A549 treated with AZD9567 at 1 μM for 4 hours (cell line): Measurements from ENCODE around the gene FADS2. TPM values are rescaled to one million over a fixed set of nuclear protein-coding genes. Genes with fewer than 3 reads are reported as not detected.

Source experiments
- total RNA-seq: library from RNA; stranded (reverse); fragments of 200-300 nt; extraction: Qiagen RNA extraction; gene quantifications from 5 replicates; pipeline ENCODE4 v1.2.3, GENCODE V29; 2022; ENCODE audit not compliant: insufficient read depth

FADS2 gene
- 360 to 457 TPM (median 388 TPM) in 5 replicates for total RNA-seq

GRCh38 chr11:61827571-61828378, at the start of gene FADS2:
TSS of gene FADS2 (plus strand) at chr11:61828300. CDS start at chr11:61828391, 91 bp downstream.

GRCh38 chr11:61792310-61793082, 35.6 kb upstream of the FADS2 start, which contains the start of the genes FEN1 and TMEM258:
TSS of gene FEN1 (plus strand) at chr11:61792911. CDS start at chr11:61795362, 2,451 bp downstream.
TSS of gene TMEM258 (minus strand) at chr11:61792599. CDS start at chr11:61792558, 41 bp downstream.

GRCh38 chr11:61816736-61817455, 11.2 kb upstream of the FADS2 start, which contains the start of gene FADS1:
TSS of gene FADS1 (minus strand) at chr11:61817003. CDS start at chr11:61816929, 74 bp downstream.

GRCh38 chr11:61891331-61892084, 63.4 kb downstream of the FADS2 start, which contains the start of gene FADS3:
TSS of gene FADS3 (minus strand) at chr11:61891545. CDS start at chr11:61891381, 164 bp downstream.

Other genes starting within 250 kb of the FADS2 start
- 0.92 to 1.3 TPM (median 1.2 TPM) in 5 replicates for gene SYT7, start 247.2 kb upstream of the FADS2 start, total RNA-seq
- 3.7 to 5.6 TPM (median 5.2 TPM) in 5 replicates for gene DAGLA, start 147.9 kb upstream of the FADS2 start, total RNA-seq
- gene MYRF, start 75.7 kb upstream of the FADS2 start, total RNA-seq, result 11.9 to 19.0 TPM (median 18.0 TPM) in 5 replicates
- gene TMEM258, start 35.7 kb upstream of the FADS2 start, total RNA-seq, result 215 to 243 TPM (median 228 TPM) in 5 replicates
- 85.9 to 107 TPM (median 99.6 TPM) in 5 replicates for gene FEN1, start 35.4 kb upstream of the FADS2 start, total RNA-seq
- 178 to 247 TPM (median 209 TPM) in 5 replicates for gene FADS1, start 11.3 kb upstream of the FADS2 start, total RNA-seq
- gene FADS3, start 63.2 kb downstream of the FADS2 start, total RNA-seq, result 40.2 to 89.4 TPM (median 80.9 TPM) in 5 replicates
- gene RAB3IL1, start 89.3 kb downstream of the FADS2 start, total RNA-seq, result 16.3 to 57.5 TPM (median 16.6 TPM) in 5 replicates
- 1.6 to 7.4 TPM (median 3.2 TPM) in 5 replicates for gene BEST1, start 122.1 kb downstream of the FADS2 start, total RNA-seq
- 10,052 to 20,533 TPM (median 17,915 TPM) in 5 replicates for gene FTH1, start 139.3 kb downstream of the FADS2 start, total RNA-seq